GM21723 (cell line): ENCODE measurements around the gene HMGXB3.
"Not testable (repeated sequence)": the region's sequence is repeated elsewhere in the genome, so short reads cannot be mapped to it uniquely, and the experiment has no call there.

Source experiments
- ATAC-seq: cut with Tn5 transposase; IDR thresholded peaks from one replicate; pipeline ENCODE4 v1.9.1; 2021; ENCODE audit warnings: mild to moderate bottlenecking, moderate library complexity; ENCODE audit not compliant: unreplicated experiment

The HMGXB3 gene

DNA sequence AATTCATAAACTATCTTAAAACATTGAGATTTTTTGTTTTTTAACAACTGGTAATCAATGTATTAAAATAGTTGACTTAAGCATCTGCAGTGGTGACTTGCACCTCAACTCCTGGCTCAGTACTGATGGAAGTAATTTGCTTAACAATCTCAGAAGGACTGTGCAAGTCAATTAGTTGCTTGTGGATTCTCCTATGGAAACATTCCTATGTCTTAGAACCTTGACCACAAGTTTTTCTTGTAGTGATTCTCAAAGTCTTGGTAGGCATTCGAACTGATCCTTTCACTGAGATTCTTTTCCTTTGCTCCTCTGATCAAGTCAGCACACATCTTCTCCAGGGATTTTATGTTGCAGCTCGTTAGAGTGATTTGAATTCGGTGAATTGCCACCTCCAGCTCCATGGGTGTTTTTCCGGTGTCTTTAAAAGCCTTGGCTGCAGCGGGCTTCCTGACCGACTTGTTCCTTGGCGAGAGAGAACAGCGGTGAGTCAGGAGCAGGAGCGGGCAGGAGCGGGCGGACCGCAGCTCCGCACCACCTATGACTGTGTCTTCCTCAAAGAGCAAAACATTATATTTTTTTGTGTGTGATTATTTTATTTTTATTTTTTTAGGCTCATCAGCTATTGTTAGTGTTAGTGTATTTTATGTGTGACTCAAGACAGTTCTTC lies 21.1 kb downstream of the HMGXB3 start:
- no peak for ATAC-seq

DNA sequence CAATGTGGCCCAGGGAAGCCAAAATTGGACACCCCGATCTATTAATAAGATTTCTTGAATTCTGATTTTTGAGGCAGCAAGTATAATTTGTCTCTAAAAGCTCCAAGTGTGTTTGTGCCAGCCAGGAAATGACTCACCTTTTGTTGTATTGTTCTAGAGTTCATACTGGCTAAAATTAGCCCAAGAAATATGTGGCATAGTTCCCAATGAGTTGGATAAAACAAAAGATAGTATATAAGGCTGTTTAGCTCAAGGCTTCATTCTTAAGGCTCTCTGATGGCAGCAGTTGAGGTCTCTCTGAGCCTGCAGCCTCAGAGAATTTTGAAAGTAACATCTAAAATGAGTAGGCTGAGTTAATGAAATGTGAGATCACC lies 21.6 kb downstream of the HMGXB3 start:
- ATAC-seq: no peak

DNA sequence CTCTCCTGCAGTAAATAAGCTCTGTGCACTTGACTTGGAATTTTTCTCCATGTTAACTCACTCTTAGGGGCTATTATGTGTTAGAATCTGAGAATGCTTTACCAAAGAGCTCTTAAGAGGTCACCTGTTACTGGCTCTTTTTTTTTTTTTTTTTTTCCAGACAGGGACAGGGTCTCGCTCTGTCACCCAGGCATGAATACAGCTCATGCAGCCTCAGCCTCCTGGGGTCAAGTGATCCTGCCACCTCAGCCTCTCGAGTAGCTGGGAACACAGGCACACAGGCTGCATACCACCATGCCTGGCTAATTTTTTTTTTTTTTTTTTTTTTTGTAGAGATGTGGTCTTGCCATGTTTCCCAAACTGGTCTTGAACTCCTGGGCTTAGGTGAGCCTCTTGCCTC lies 22.1 kb downstream of the HMGXB3 start:
- ATAC-seq: no peak

DNA sequence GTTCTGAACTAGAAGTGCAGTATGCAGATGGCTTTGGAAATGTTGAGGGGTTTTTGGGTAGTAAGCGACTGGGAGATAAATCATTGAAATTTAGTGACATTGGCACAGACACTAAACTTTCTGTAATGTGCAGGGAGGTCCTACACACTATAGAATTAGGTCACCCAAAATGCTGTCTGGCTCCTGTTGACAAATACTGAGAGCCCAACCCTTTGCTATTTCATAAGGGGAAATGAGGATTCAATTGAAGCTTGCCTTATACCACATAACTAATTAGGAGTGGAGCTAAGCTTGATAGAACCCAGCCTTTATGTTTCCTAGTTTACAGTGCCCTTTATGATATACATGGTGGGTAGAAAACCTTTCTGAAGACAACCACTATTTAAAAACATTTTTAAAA lies 22.6 kb downstream of the HMGXB3 start:
- no peak for ATAC-seq

DNA sequence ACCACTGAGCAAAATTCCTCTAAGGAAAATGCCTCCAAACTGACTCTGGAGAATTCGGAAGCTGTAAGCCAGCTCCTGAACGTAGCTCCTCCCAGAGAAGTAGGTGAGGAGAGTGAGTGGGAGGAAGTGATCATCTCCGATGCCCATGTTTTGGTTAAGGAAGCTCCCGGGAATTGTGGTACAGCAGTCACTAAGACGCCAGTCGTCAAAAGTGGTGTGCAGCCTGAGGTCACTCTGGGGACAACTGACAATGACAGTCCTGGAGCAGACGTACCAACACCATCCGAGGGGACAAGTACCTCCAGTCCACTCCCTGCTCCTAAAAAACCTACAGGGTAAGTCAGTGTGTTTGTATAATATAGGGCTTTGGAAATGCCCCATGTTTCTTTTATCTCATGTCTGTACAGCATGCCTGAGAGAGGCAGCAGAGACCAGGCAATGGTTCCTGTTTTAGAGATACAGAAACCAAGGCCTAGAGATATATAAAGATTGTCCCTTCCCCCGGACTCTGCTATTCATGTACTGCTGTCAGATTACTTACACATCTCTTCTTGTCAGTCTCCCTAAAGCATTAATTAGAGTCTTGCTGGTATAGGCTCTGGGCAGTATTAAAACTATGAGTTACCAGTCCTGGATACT lies 23.9 kb downstream of the HMGXB3 start:
- ATAC-seq: no peak

- ATAC-seq: no peak
Observed at GRCh38 chr5:150026682-150027172, 26.2 kb downstream of the HMGXB3 start.

DNA sequence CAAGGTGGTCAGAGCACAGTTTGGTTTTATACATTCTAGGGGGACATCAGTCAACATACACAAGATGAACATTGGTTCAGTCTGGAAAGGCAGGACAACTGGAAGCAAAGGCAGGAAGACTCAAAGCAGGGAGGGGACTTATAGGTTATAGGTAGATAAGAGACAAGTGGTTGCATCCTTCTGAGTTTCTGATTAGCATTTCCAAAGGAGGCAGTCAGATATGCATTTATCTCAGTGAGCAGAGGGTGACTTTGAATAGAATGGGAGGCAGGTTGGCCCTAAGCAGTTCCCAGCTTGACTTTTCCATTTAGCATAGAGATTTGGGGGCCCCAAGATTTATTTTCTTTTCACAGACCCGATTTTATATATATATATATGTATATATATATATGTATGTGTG lies 27.5 kb downstream of the HMGXB3 start:
- ATAC-seq: not testable (repeated sequence)

GRCh38 chr5:150033334-150033733 lies 32.8 kb downstream of the HMGXB3 start:
- ATAC-seq: no peak

GRCh38 chr5:150034662-150035061 lies 34.1 kb downstream of the HMGXB3 start:
- no peak for ATAC-seq

DNA sequence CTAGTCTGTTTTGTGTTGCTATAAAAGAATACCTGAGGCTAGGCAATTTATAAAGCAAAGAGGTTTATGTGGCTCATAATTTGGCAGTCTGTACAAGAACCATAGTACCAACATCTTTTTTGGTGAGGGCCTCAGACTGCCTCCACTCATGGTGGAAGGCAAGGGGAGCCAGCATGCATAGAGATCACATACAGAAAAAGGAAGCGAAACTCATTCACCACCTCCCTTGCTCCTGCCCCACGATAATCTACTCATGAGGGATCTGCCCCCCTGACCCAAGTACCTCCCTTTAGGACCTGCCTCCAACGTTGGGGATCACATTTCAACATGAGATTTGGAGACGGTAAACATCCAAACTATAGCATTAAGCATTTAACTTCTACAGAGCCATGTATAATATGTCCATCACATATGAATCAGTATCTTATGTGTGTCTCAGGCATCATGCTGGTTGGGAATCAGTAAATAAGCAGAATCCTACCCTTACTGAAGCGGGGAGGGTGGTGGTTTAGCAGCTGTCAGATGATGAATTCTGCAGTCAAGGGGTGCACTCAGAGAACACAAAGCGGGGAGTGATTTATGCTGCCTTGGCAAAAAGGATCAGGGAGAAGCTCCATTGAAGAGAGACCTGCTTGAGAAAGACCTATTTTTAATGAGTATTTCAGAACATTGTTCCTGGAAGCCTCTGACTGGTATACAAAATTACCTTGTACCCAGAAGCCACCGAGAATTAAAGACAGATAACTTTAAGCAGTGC lies 34.8 kb downstream of the HMGXB3 start:
- ATAC-seq: peak; percentile 99

GRCh38 chr5:150036513-150036912 lies 36.0 kb downstream of the HMGXB3 start:
- ATAC-seq: no peak

DNA sequence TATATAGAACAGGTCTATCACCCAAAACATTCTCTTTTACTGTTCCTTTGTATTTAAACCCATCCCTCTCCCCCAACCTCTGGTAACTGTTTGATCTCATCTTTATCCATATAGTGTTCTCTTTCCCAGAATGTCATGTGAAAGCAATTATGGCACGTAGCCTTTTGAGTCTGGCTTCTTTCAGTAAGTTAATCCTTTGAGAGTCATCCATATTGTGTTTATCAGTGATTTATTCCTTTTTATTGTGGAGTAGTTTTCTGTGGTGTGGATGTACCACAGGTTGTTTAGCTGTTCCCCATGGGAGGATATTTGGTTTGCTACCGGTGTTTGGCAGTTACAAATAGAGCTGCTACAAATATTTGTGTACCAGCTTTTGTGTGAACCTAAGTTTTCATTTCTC lies 38.0 kb downstream of the HMGXB3 start:
- ATAC-seq: no peak

GRCh38 chr5:150042459-150042858 lies 41.9 kb downstream of the HMGXB3 start:
- ATAC-seq: no peak

DNA sequence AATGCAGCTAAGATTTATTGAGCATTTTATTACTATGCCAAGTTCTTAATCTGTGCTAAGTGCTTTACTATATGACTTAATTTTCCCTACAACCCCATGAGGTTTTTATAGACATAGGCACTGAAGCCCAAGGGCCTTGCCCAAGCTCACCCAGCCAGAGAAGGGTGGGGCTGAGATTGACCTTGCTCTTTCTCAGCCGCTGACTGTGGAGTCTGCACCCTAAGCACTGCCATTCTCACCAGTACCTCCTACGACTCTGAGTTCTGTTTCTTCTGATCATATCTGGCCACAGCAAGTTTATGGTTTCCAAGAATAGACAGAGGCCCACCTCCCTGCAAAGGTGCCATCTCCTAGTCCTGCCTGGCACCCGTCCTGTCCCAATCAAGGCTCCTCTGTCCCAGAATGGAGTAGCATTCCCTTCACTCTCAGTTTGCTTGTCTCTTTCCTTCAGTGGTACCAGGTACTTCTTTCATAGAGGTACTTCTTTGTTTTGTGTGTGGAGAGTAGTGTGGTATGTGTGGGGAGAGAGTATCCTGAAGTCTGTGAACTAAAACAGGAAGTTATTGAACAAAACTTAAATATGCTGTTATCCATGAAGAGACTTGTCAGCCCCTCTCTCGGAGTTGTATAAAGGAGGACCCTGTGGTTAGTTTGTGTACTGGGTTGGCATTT lies 43.3 kb downstream of the HMGXB3 start:
- ATAC-seq: no peak

GRCh38 chr5:150044329-150044681 lies 43.8 kb downstream of the HMGXB3 start:
- ATAC-seq: no peak

DNA sequence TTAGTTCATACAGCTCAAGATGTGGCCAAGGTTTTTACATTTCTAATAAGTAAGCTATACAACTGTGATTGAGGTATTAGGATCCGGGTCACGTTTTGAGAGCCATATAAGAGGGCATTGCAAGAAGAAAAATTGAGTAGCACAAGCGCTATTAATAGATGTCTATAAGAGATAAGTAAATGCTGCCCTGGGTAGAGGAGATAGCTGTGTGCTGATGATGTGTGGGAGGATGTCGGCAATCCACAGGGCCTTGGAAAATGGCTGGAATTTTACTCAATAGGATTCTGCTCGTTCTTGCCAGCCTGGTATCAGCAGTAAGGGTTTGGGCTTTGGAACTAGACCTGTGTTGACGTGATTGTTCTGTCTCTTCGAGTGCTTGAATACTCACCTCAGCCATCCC lies 44.2 kb downstream of the HMGXB3 start:
- no peak for ATAC-seq

DNA sequence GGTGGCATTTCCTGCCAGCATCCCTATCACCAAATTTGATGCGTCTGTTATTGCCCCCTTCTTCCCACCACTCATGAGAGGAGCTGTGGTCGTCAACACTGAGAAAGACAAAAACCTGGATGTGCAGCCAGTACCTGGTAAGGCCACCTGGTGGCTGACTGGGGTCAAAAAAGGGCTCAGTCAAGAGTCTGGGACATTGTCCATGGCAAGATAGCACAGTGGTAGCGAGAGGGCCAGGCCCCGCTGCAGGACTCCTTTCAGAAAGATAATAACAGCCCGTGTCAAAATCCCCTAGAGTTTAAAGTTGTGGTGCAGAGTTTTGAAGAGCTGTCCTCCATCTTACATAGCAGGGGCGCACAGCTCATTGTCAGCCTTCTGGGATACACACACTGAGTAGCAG lies 45.0 kb downstream of the HMGXB3 start:
- ATAC-seq: no peak

DNA sequence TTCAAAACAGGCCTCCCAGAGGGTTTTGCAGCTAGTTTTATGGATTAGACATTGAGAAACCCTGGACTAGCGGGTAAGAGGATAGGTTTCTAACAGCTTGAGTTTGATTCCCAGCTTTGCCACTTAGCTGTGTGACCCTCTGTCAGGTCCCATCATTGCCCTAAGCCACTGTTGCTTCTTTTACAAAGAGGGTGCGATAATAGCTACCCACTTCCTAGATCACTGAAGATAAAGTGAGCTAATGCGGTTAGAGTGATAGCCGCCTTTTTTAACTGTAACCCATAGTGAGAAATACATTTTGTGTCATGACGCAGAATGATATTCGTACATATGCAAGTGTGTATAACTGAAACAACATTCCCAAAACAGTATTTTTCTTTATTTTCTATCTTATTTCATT lies 45.5 kb downstream of the HMGXB3 start:
- ATAC-seq: no peak

- ATAC-seq: not testable (repeated sequence)
Observed at GRCh38 chr5:150050172-150050811, 49.8 kb downstream of the HMGXB3 start.

GRCh38 chr5:150051657-150052195 lies 51.2 kb downstream of the HMGXB3 start:
- no peak for ATAC-seq
